Lower lobe of right lung (tissue), 2 donors: ENCODE data around the gene ASCL3. TPM values are rescaled to one million over a fixed set of nuclear protein-coding genes. Genes with fewer than 3 reads are reported as not detected.
"Not testable (repeated sequence)": the region's sequence is repeated elsewhere in the genome, so short reads cannot be mapped to it uniquely, and the experiment has no call there.

Source experiments
- ATAC-seq, 2 donors: fragments of 200-7000 bp; cut with Tn5 transposase; one replicate each; pipeline ENCODE4 v1.9.1; 2020 to 2022; ENCODE audit warnings: mild to moderate bottlenecking in 2 of 2, moderate library complexity in 2 of 2
- DNase-seq: peaks from one replicate; pipeline ENCODE4 v3.0.0-alpha.2; 2020
- H3K27ac ChIP-seq: fragments of 200-600 bp; one replicate; pipeline ENCODE4 v1.8.0; 2022
- H3K27me3 ChIP-seq: fragments of 200-600 bp; one replicate; pipeline ENCODE4 v1.8.0; 2022; ENCODE audit warnings: low read depth
- H3K36me3 ChIP-seq: fragments of 200-600 bp; one replicate; pipeline ENCODE4 v1.8.0; 2022; ENCODE audit warnings: mild to moderate bottlenecking
- H3K4me1 ChIP-seq: fragments of 200-600 bp; one replicate; pipeline ENCODE4 v1.8.0; 2022
- H3K4me3 ChIP-seq: fragments of 200-600 bp; one replicate; pipeline ENCODE4 v1.8.0; 2022; ENCODE audit warnings: mild to moderate bottlenecking
- H3K9me3 ChIP-seq: fragments of 200-600 bp; one replicate; pipeline ENCODE4 v1.8.0; 2022
- CTCF ChIP-seq: fragments of 200-600 bp; IDR thresholded peaks from one replicate; pipeline ENCODE4 v1.8.0; 2022; ENCODE audit warnings: antibody characterized with exemption, mild to moderate bottlenecking
- intact Hi-C: fragments of 100-400 bp; cut with DNase I; formaldehyde crosslinking; loops from one replicate; pipeline ENCODE4 v1.11.0; 2022
- total RNA-seq: library from RNA; stranded (reverse); fragmentation: NEBNext Ultra II Directional; extraction: Animal tissue kit (Norgen Biotek cat#: 25700); gene quantifications from one replicate; pipeline ENCODE4 v1.2.1, GENCODE V29; 2021
- donor health status: DM: no; HTN: yes; CAD: no; lungs with severe emphysema.

Gene ASCL3
- total RNA-seq, 1 donor from 2014 or later = not detected

- TF ChIP-seq CTCF = no peak
- intact Hi-C loops = no loop called here
These were observed 40.7 kb upstream of the ASCL3 start for GRCh38 chr11:8983552-8983951.

GRCh38 chr11:8980485-8980884 lies 37.7 kb upstream of the ASCL3 start:
- H3K36me3 ChIP-seq = no peaks in the 10 kb centered on the region
- no peaks in the 10 kb centered on the region for H3K9me3 ChIP-seq
- ATAC-seq (no peak), DNase-seq (no peak)
- H3K27ac ChIP-seq = no peak overlapping the region
- H3K4me1 ChIP-seq = no peaks in the 10 kb centered on the region
- no peak for TF ChIP-seq CTCF
- intact Hi-C loops = no loop called here
- H3K4me3 ChIP-seq = no peak overlapping the region
- no peaks in the 10 kb centered on the region for H3K27me3 ChIP-seq

More at GRCh38 chr11:8983552-8983951, 40.7 kb upstream of the ASCL3 start:
- Histone ChIP-seq H3K36me3 (no peaks in the 10 kb centered on the region), H3K4me1 (no peaks in the 10 kb centered on the region), H3K27ac (no peak overlapping the region), H3K4me3 (no peak overlapping the region), H3K9me3 (no peaks in the 10 kb centered on the region), H3K27me3 (no peaks in the 10 kb centered on the region)
- DNase-seq (no peak), ATAC-seq (no peak)

GRCh38 chr11:8979365-8979764 lies 36.5 kb upstream of the ASCL3 start:
- DNase-seq, H3K4me3 ChIP-seq: not testable (repeated sequence)

GRCh38 chr11:8973121-8973520 lies 30.3 kb upstream of the ASCL3 start:
- DNase-seq (no peak), ATAC-seq (no peak)
- Histone ChIP-seq H3K27ac (no peak overlapping the region), H3K36me3 (no peaks in the 10 kb centered on the region), H3K4me1 (no peaks in the 10 kb centered on the region), H3K9me3 (no peaks in the 10 kb centered on the region), H3K4me3 (no peak overlapping the region), H3K27me3 (no peaks in the 10 kb centered on the region)
- intact Hi-C loops = no loop called here
- no peak for TF ChIP-seq CTCF

More at GRCh38 chr11:8979365-8979764, 36.5 kb upstream of the ASCL3 start:
- H3K27me3 ChIP-seq, ATAC-seq, H3K27ac ChIP-seq, H3K4me1 ChIP-seq, H3K36me3 ChIP-seq, intact Hi-C loops, H3K9me3 ChIP-seq: not testable (repeated sequence)

- intact Hi-C loops = no loop called here
- H3K4me3 ChIP-seq = no peak overlapping the region
- H3K4me1 ChIP-seq = no peaks in the 10 kb centered on the region
- TF ChIP-seq CTCF = no peak
- H3K9me3 ChIP-seq = no peaks in the 10 kb centered on the region
- ATAC-seq (no peak), DNase-seq (no peak)
- no peaks in the 10 kb centered on the region for H3K36me3 ChIP-seq
- no peaks in the 10 kb centered on the region for H3K27me3 ChIP-seq
- H3K27ac ChIP-seq = no peak overlapping the region
These were observed 29.1 kb upstream of the ASCL3 start for GRCh38 chr11:8971924-8972316.

GRCh38 chr11:8971196-8971923 lies 28.5 kb upstream of the ASCL3 start:
- Histone ChIP-seq H3K4me1 (no peaks in the 10 kb centered on the region), H3K36me3 (no peaks in the 10 kb centered on the region), H3K4me3 (no peak overlapping the region), H3K9me3 (no peaks in the 10 kb centered on the region), H3K27me3 (no peaks in the 10 kb centered on the region), H3K27ac (no peak overlapping the region)
- ATAC-seq (no peak), DNase-seq (no peak)
- intact Hi-C loops = no loop called here
- no peak for TF ChIP-seq CTCF
